ENCODE measurements around the gene CCDC116.

DNA sequence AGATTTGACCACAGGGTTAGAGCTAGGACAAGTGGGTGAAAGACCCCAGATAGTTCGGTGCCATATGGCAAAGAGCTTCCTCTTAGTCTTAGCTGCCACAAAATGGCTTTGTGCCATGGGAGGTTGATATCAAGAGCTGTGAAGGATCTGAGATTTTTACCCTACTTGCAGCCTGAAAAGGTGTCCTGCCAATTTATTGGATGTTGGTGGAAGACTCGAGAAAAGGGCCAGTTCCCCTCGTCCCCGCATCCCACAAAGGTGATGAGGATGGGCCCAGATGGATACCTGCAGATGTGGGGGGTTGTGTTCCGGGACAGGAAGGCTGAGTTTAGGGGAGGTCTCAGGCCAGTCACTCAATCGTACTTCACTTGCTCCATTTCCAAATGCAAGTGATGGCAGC lies 30.0 kb upstream of the CCDC116 start:
- TF ChIP-seq, protein P1, sequence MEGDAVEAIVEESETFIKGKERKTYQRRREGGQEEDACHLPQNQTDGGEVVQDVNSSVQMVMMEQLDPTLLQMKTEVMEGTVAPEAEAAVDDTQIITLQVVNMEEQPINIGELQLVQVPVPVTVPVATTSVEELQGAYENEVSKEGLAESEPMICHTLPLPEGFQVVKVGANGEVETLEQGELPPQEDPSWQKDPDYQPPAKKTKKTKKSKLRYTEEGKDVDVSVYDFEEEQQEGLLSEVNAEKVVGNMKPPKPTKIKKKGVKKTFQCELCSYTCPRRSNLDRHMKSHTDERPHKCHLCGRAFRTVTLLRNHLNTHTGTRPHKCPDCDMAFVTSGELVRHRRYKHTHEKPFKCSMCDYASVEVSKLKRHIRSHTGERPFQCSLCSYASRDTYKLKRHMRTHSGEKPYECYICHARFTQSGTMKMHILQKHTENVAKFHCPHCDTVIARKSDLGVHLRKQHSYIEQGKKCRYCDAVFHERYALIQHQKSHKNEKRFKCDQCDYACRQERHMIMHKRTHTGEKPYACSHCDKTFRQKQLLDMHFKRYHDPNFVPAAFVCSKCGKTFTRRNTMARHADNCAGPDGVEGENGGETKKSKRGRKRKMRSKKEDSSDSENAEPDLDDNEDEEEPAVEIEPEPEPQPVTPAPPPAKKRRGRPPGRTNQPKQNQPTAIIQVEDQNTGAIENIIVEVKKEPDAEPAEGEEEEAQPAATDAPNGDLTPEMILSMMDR (conservative IDR thresholded peaks at IDR 0.05; ENCODE audit: low read length), result no peak
- no peak for TF ChIP-seq EZH2phosphoT487 (IDR thresholded peaks at IDR 0.05; ENCODE audit: borderline replicate concordance)

Measured in Loucy (cell line).